ENCODE measurements around the gene TMEM198. TPM values are rescaled to one million over a fixed set of nuclear protein-coding genes. Genes with fewer than 3 reads are reported as not detected.

TMEM198 gene
- total and polyA plus RNA-seq, 9 of the 15 experiments (the other 6 are each of a cell fraction or from before 2014, with no cell fraction given), result 0.03 to 3.8 (median 1.0) TPM

GRCh38 chr2:219562049-219563020, 18.5 kb downstream of the TMEM198 start:
- H3K9me3 ChIP-seq (replicated peaks; ENCODE audit: control insufficient read depth, insufficient read depth, low read depth, low read length), result no peaks in the 10 kb centered on the region
- peak overlapping the region in 1 of 2 experiments; percentile 35; a peak in 1 of 4 replicates for H3K9ac ChIP-seq (ENCODE audit: insufficient read depth in 1 of 2, low read depth in 2 of 2, low read length in 2 of 2)
- H3K4me3 ChIP-seq, result no peak overlapping the region
- no peaks in the 10 kb centered on the region for H3K9me1 ChIP-seq (ENCODE audit: control insufficient read depth, insufficient read depth, low read length)
- no peak overlapping the region for H3K4me2 ChIP-seq (ENCODE audit: insufficient read depth, low read length)
- ATAC-seq, result no peak
- intact Hi-C loops (cut with micrococcal nuclease), result loop anchor here (5.0 kb wide), 1 partner anchor 35 kb away; the partner anchor contains the start of gene STK11IP
- no peak overlapping the region for H2AFZ ChIP-seq (ENCODE audit: low read depth, low read length)
- H3K4me1 ChIP-seq (replicated peaks in 1 of 2; ENCODE audit: control insufficient read depth in 2 of 2, insufficient read depth in 2 of 2, low read length in 2 of 2), result peaks cover 2 to 41% of the 10 kb centered on the region in 2 experiments; a peak in 3 of 5 replicates
- in situ Hi-C loops (cut with MboI), result no loop called here
- CTCF ChIA-PET (ENCODE audit: low intra/inter-chr PET ratio), result no interaction called here
- FAIRE-seq, result no peak
- TF ChIP-seq MYC (IDR thresholded peaks at IDR 0.05; ENCODE audit: low read depth, low read length) (no peak), MYC (CRISPR knock-in tag; IDR thresholded peaks at IDR 0.05; ENCODE audit: borderline replicate concordance, low read depth) (no peak), HIVEP1 (CRISPR knock-in tag; IDR thresholded peaks at IDR 0.05) (no peak), ARNT (IDR thresholded peaks at IDR 0.05) (no peak), MCM5 (IDR thresholded peaks at IDR 0.05; ENCODE audit: low read depth) (no peak), POLR2G (IDR thresholded peaks at IDR 0.05; ENCODE audit: low read depth, low read length) (peak; percentile 45; the same call in 1 of the 2 replicates), MTA3 (IDR thresholded peaks at IDR 0.05; ENCODE audit: borderline replicate concordance) (no peak), WHSC1 (IDR thresholded peaks at IDR 0.05; ENCODE audit: low read length) (no peak)
- TF ChIP-seq, protein P1, sequence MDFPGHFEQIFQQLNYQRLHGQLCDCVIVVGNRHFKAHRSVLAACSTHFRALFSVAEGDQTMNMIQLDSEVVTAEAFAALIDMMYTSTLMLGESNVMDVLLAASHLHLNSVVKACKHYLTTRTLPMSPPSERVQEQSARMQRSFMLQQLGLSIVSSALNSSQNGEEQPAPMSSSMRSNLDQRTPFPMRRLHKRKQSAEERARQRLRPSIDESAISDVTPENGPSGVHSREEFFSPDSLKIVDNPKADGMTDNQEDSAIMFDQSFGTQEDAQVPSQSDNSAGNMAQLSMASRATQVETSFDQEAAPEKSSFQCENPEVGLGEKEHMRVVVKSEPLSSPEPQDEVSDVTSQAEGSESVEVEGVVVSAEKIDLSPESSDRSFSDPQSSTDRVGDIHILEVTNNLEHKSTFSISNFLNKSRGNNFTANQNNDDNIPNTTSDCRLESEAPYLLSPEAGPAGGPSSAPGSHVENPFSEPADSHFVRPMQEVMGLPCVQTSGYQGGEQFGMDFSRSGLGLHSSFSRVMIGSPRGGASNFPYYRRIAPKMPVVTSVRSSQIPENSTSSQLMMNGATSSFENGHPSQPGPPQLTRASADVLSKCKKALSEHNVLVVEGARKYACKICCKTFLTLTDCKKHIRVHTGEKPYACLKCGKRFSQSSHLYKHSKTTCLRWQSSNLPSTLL (IDR thresholded peaks at IDR 0.05), result no peak
- POLR2A ChIA-PET, result interaction anchor here (1.8 to 3.6 kb wide), 2 partner anchors 9 to 10 kb away, joined by 9 to 16 read pairs; partner anchors contain the start of genes INHA and OBSL1
- H3K27ac ChIP-seq (ENCODE audit: extremely low read depth, low read depth, low read length), result no peak overlapping the region
- no TSS peak for BruUV-seq (replicated peaks)
- H3K79me2 ChIP-seq (ENCODE audit: control insufficient read depth, insufficient read depth, low read length), result no peaks in the 10 kb centered on the region
- H3K36me3 ChIP-seq (ENCODE audit: control insufficient read depth, insufficient read depth, low read length), result no peaks in the 10 kb centered on the region
- DNase-seq (ENCODE audit: extremely low read depth in 1 of 4, low spot score in 3 of 4), result no peak
- no peaks in the 10 kb centered on the region for H4K20me1 ChIP-seq (replicated peaks; ENCODE audit: control insufficient read depth, insufficient read depth, low read length)
- 51% methylated on average over 22 of the region's 35 CpGs for WGBS (ENCODE audit: insufficient coverage, low coverage, missing lambda C conversion rate)
- H3K27me3 ChIP-seq (ENCODE audit: control insufficient read depth in 2 of 2, insufficient read depth in 2 of 2, low read length in 2 of 2), result no peaks in the 10 kb centered on the region

Measured in K562 (cell line).